Heart left ventricle (tissue), 13 donors: ENCODE results near the gene RIMS1.

Experiments
- CTCF ChIP-seq, 12 donors: fragments of 200-600 bp; sonication (generic) in 4 of 12; IDR thresholded peaks; one replicate each; pipeline versions ENCODE4 v1.5.0 to v1.8.0; 2018 to 2022; ENCODE audit warnings: antibody characterized with exemption in 12 of 12, mild to moderate bottlenecking in 5 of 12
- POLR2A ChIP-seq, 2 donors: fragments of 450-650 bp; IDR thresholded peaks; one replicate each; pipeline ENCODE4 v1.6.1; 2017; ENCODE audit warnings: antibody characterized with exemption in 2 of 2, mild to moderate bottlenecking in 2 of 2, moderate library complexity in 2 of 2
- donor health status: ischemic (EF 13 %, LVEDD 7.1; RV severe dilation, severe dysfunction).
- donor health status: DM: no; HTN: yes; CAD: no.
- donor health status: DM: no; HTN: no; CAD: no.
- donor health status: ischemic (EF 25% LVEDD 6.9; RV normal size, moderate dysfunction).
- donor health status: ischemic (EF 25% LVEDD 5.7; RV mildly dilated, moderate dysfunction).
- donor health status: ischemic (EF 35%, LVEDD 5.7; RV mildly dilated, moderate dysfunction).
- donor health status: nonischemic (EF 11% LVEDD 7.7; RV severe dilation, severe dysfunction).
- donor health status: DM: yes; HTN: yes; CAD: no.
- donor health status: PGD.
- donor health status: ischemic (EF 29% LVEDD 5.4; RV normal size, mild dysfunction).
- donor health status: nonischemic (EF 23%, LVEDD 6.1; RV moderate dilation, normal function).

- TF ChIP-seq POLR2A (IDR thresholded peaks at IDR 0.05) (no peak), CTCF (IDR thresholded peaks at IDR 0.05) (no peak)
These were observed 364.3 kb downstream of the RIMS1 start for GRCh38 chr6:72250664-72251063.
